Hepatocyte (in vitro differentiated cells): ENCODE data around the gene CCL28.

Experiments used
- EZH2 ChIP-seq: fragments of 200-600 bp; sonication (generic); IDR thresholded peaks from 2 replicates; pipeline ENCODE4 v1.6.1; 2016; ENCODE audit warnings: antibody characterized with exemption, mild to moderate bottlenecking, borderline replicate concordance
- TF ChIP-seq, protein P1 (sequence below): fragments of 200-600 bp; sonication (generic); IDR thresholded peaks from 2 replicates; pipeline ENCODE4 v1.5.1; 2016; ENCODE audit warnings: antibody characterized with exemption, mild to moderate bottlenecking; ENCODE audit not compliant: poor library complexity

DNA sequence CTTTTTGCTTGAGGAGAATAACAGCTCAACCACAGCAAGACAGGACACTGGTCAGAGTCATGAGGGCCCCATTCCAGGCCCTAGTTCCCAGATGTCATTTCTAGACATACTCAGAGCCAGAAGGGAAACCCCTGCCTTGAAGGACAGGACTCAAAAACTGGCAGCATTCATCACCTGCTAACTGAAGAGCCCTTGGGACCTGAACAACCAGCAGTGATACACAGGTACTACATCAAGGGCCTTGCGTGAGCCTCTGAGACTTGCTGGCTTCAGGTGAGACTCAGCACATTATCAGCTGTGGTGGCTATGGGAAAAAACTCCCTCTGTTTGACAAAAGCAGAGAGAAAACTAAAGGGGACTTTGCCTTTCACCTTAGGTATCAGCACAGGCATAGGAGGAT, 48.9 kb upstream of the CCL28 start:
- TF ChIP-seq, protein P1, sequence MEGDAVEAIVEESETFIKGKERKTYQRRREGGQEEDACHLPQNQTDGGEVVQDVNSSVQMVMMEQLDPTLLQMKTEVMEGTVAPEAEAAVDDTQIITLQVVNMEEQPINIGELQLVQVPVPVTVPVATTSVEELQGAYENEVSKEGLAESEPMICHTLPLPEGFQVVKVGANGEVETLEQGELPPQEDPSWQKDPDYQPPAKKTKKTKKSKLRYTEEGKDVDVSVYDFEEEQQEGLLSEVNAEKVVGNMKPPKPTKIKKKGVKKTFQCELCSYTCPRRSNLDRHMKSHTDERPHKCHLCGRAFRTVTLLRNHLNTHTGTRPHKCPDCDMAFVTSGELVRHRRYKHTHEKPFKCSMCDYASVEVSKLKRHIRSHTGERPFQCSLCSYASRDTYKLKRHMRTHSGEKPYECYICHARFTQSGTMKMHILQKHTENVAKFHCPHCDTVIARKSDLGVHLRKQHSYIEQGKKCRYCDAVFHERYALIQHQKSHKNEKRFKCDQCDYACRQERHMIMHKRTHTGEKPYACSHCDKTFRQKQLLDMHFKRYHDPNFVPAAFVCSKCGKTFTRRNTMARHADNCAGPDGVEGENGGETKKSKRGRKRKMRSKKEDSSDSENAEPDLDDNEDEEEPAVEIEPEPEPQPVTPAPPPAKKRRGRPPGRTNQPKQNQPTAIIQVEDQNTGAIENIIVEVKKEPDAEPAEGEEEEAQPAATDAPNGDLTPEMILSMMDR: no peak
- TF ChIP-seq EZH2: no peak
